Fibroblast of pulmonary artery (primary cell): ENCODE measurements around the gene DCTD.

ENCODE experiments used
- DNase-seq: peaks from one replicate; pipeline ENCODE4 v3.0.0-alpha.2; 2010; ENCODE audit warnings: low read depth
- H3K4me3 ChIP-seq: replicated peaks from 2 replicates; pipeline ENCODE4 v1.5.1; 2011; ENCODE audit warnings: low read depth, mild to moderate bottlenecking, control low read depth, low read length, moderate library complexity
- CTCF ChIP-seq: IDR thresholded peaks from 2 replicates; pipeline ENCODE4 v1.5.1; 2011; ENCODE audit warnings: mild to moderate bottlenecking, control low read depth, low read length, inconsistent platforms; ENCODE audit errors: missing control alignments

Gene DCTD

GRCh38 chr4:182886205-182886604 is 31.0 kb downstream of the DCTD start:
- TF ChIP-seq CTCF, result no peak
- DNase-seq, result no peak
- H3K4me3 ChIP-seq, result no peak overlapping the region

GRCh38 chr4:182885738-182886077 is 31.5 kb downstream of the DCTD start:
- peak; percentile 49 for DNase-seq
- no peak for TF ChIP-seq CTCF
- no peak overlapping the region for H3K4me3 ChIP-seq

- H3K4me3 ChIP-seq, result no peak overlapping the region
- DNase-seq, result no peak
- TF ChIP-seq CTCF, result no peak
Observed at GRCh38 chr4:182885022-182885737, 32.0 kb downstream of the DCTD start.

- DNase-seq, result no peak
- TF ChIP-seq CTCF, result no peak
- no peak overlapping the region for H3K4me3 ChIP-seq
Observed at GRCh38 chr4:182884040-182884439, 33.1 kb downstream of the DCTD start.

GRCh38 chr4:182883351-182883750 is 33.8 kb downstream of the DCTD start:
- DNase-seq, result no peak
- no peak for TF ChIP-seq CTCF
- no peak overlapping the region for H3K4me3 ChIP-seq

GRCh38 chr4:182881914-182882313 is 35.3 kb downstream of the DCTD start:
- TF ChIP-seq CTCF, result no peak
- no peak overlapping the region for H3K4me3 ChIP-seq
- no peak for DNase-seq
